MCF 10A (cell line): ENCODE results near the gene ADORA1. TPM values are rescaled to one million over a fixed set of nuclear protein-coding genes. Genes with fewer than 3 reads are reported as not detected.

Source experiments
- BruUV-seq: library from RNA; stranded (reverse); fragments of 400-500 nt; replicated peaks from 2 replicates; lab custom pipeline; 2021; lab: Mats Ljungman, UMichigan
- CTCF ChIA-PET: fragments of 300-600 bp; sonication (Branson Sonifier 250); formaldehyde crosslinking; extraction: SDS; loops from one replicate; lab custom pipeline; 2021; ENCODE audit warnings: antibody characterized with exemption, inconsistent platforms; lab: Yijun Ruan, JAX
- POLR2A ChIA-PET: fragments of 300-600, 350-650 bp; sonication (Branson Sonifier 250); formaldehyde crosslinking; extraction: SDS; loops from one replicate; lab custom pipeline; 2020; ENCODE audit warnings: antibody characterized with exemption, inconsistent platforms; lab: Yijun Ruan, JAX
- DNase-seq: peaks from one replicate; pipeline ENCODE4 v3.0.0-alpha.2; 2018; ENCODE audit not compliant: unreplicated experiment
- H3K27ac Mint-ChIP-seq: one replicate; pipeline ENCODE4 v1.8.0; 2022; ENCODE audit warnings: mild to moderate bottlenecking, low read depth, mixed read lengths; ENCODE audit not compliant: unreplicated experiment
- H3K27me3 Mint-ChIP-seq: one replicate; pipeline ENCODE4 v1.8.0; 2022; ENCODE audit warnings: mixed read lengths; ENCODE audit not compliant: insufficient read depth, unreplicated experiment
- H3K36me3 Mint-ChIP-seq: one replicate; pipeline ENCODE4 v1.8.0; 2022; ENCODE audit warnings: mild to moderate bottlenecking, moderate library complexity, mixed read lengths; ENCODE audit not compliant: insufficient read depth, unreplicated experiment
- H3K4me1 Mint-ChIP-seq: one replicate; pipeline ENCODE4 v1.8.0; 2022; ENCODE audit warnings: mixed read lengths; ENCODE audit not compliant: insufficient read depth, unreplicated experiment
- H3K4me3 Mint-ChIP-seq: one replicate; pipeline ENCODE4 v1.8.0; 2022; ENCODE audit warnings: mild to moderate bottlenecking, moderate library complexity, mixed read lengths; ENCODE audit not compliant: unreplicated experiment
- H3K9me3 Mint-ChIP-seq: one replicate; pipeline ENCODE4 v1.8.0; 2022; ENCODE audit warnings: mixed read lengths; ENCODE audit not compliant: unreplicated experiment
- intact Hi-C: fragments of 100-400 bp; cut with micrococcal nuclease; formaldehyde crosslinking; loops from 2 replicates; pipeline ENCODE4 v1.14.1; 2022
- total RNA-seq: library from RNA; stranded (reverse); gene quantifications from 2 replicates; pipeline ENCODE4 v1.2.3, GENCODE V29; 2022
- TF ChIP-seq, protein P1 (sequence below): fragments of 200-600 bp; IDR thresholded peaks from one replicate; pipeline ENCODE4 v1.8.0; 2022; ENCODE audit warnings: antibody characterized with exemption, mild to moderate bottlenecking; ENCODE audit not compliant: unreplicated experiment

ADORA1 gene
- total RNA-seq, 1 experiment from 2014 or later: 0.26 TPM

DNA sequence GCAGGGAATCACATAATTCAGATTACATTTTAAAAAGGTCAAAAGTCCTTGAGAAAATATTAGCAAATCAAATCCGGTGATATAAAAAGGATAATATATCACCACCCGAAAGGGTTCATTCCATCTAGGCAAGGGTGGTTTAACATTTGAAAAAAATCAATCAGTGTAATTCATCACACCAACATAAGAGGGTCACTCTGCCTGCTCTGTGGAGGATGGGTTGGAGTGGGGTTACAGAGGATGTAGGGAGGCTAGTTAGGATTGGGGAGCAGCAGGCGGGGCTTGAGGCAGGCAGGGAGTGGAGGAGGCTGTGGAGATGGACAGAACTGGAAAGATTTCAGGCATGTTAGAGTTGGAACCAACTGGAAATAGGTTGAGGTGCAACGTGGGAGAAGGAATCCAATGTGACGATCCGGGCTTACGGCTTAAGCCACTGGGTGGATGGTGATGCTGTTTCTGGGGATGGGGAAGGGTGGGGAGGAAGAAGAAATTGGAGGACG lies 12.5 kb downstream of the ADORA1 start:
- no TSS peak for BruUV-seq
- ChIA-PET CTCF (interaction anchor here (0.5 to 2.7 kb wide), 5 partner anchors 8 to 100 kb away, joined by 3 to 12 read pairs (median 4); no protein-coding TSS in a partner anchor), POLR2A (no interaction called here)
- TF ChIP-seq, protein P1, sequence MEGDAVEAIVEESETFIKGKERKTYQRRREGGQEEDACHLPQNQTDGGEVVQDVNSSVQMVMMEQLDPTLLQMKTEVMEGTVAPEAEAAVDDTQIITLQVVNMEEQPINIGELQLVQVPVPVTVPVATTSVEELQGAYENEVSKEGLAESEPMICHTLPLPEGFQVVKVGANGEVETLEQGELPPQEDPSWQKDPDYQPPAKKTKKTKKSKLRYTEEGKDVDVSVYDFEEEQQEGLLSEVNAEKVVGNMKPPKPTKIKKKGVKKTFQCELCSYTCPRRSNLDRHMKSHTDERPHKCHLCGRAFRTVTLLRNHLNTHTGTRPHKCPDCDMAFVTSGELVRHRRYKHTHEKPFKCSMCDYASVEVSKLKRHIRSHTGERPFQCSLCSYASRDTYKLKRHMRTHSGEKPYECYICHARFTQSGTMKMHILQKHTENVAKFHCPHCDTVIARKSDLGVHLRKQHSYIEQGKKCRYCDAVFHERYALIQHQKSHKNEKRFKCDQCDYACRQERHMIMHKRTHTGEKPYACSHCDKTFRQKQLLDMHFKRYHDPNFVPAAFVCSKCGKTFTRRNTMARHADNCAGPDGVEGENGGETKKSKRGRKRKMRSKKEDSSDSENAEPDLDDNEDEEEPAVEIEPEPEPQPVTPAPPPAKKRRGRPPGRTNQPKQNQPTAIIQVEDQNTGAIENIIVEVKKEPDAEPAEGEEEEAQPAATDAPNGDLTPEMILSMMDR: no peak
- Mint-ChIP-seq H3K4me1 (peaks cover 6% of the 10 kb centered on the region), H3K9me3 (no peaks in the 10 kb centered on the region), H3K27ac (no peak overlapping the region), H3K27me3 (no peaks in the 10 kb centered on the region), H3K4me3 (no peak overlapping the region), H3K36me3 (no peaks in the 10 kb centered on the region)
- intact Hi-C loops: no loop called here
- DNase-seq: no peak

DNA sequence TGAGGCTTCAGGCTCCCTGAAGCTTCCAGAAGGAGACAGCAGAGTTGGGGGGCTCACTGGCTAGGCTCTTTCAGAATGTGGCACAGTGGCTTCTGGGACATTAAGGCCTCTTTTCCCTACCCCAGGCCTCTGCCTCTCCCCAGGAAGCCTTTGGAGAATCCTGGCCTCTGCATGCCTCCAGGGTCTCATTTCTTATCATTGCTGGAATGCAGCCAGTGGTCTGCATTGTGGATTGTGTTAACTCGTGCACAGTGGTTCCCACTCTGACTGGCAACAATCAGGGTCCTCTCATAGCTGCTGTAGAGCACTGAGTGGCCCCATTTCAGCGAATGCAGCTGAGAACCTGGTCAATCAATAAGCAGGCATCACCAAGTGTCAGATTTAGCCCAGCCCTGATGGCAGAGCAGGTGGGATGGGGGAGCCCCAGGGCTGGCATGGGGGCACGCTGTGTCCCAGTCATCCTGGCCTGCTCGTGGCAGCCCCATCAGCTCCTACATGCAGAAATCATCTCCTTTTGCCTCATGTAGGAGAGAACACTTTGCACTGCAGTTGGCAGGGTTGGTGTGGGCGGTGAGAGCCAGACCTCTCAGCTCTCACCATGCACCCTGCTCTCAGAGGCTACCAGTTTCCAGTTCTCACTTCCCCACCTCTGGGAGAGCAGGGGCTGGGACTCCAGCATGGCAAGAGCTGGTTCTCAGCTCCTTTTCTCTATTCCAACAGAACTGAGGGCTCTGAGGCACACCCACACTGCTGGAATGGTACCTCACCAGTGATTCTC lies 13.4 kb downstream of the ADORA1 start:
- no peaks in the 10 kb centered on the region for H3K9me3 Mint-ChIP-seq
- no TSS peak for BruUV-seq
- H3K36me3 Mint-ChIP-seq: no peaks in the 10 kb centered on the region
- TF ChIP-seq, protein P1: no peak
- POLR2A ChIA-PET: interaction anchor here (1.7 kb wide), 1 partner anchor 9 kb away, joined by 3 read pairs; no protein-coding TSS in a partner anchor
- peaks cover 3% of the 10 kb centered on the region for H3K4me1 Mint-ChIP-seq
- no peak for DNase-seq
- no peak overlapping the region for H3K4me3 Mint-ChIP-seq
- intact Hi-C loops: no loop called here
- CTCF ChIA-PET: interaction anchor here (0.6 to 4.1 kb wide), 9 partner anchors 8 to 332 kb away, joined by 3 to 15 read pairs (median 4); no protein-coding TSS in a partner anchor
- no peaks in the 10 kb centered on the region for H3K27me3 Mint-ChIP-seq
- no peak overlapping the region for H3K27ac Mint-ChIP-seq

DNA sequence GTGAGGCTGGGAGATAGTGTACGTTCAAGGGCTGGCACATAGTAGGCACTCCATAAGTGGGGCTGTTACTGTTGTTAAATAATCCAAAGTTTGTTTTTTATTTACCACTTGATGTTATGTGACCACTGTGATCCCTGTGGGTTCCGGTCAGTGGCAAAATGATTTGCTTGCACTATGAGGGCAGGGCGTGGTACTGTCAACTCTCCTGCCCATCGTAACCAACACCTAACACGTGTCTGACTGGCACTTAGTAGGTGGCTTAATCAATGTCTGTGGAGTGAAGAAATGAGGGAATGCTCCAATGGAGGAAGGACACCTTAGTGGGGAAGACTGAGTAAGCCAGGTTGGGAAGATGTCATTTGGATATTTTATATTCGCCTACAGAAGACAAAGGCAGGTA lies 14.6 kb downstream of the ADORA1 start:
- BruUV-seq: no TSS peak
- POLR2A ChIA-PET: interaction anchor here (1.7 kb wide), 1 partner anchor 10 kb away, joined by 3 read pairs; no protein-coding TSS in a partner anchor
- no peaks in the 10 kb centered on the region for H3K27me3 Mint-ChIP-seq
- no peaks in the 10 kb centered on the region for H3K9me3 Mint-ChIP-seq
- intact Hi-C loops: no loop called here
- TF ChIP-seq, protein P1: no peak
- no peaks in the 10 kb centered on the region for H3K4me1 Mint-ChIP-seq
- no peak overlapping the region for H3K4me3 Mint-ChIP-seq
- no peaks in the 10 kb centered on the region for H3K36me3 Mint-ChIP-seq
- H3K27ac Mint-ChIP-seq: no peak overlapping the region
- no peak for DNase-seq
- CTCF ChIA-PET: interaction anchor here (1.0 to 4.1 kb wide), 7 partner anchors 12 to 103 kb away, joined by 3 to 15 read pairs (median 5); no protein-coding TSS in a partner anchor
